Measurements from ENCODE around the gene HIPK2. TPM values are rescaled to one million over a fixed set of nuclear protein-coding genes. Genes with fewer than 3 reads are reported as not detected.

Gene HIPK2
- polyA plus RNA-seq, 1 donor, result 12.6 TPM

Other genes starting within 250 kb of the HIPK2 start
- gene TBXAS1, start 51.3 kb upstream of the HIPK2 start, polyA plus RNA-seq, result 9.6 TPM

All from large intestine (tissue), 1 donor.